GM18867 (cell line): ENCODE data around the gene KIAA1671.

ENCODE experiments used
- ATAC-seq: cut with Tn5 transposase; IDR thresholded peaks from one replicate; pipeline ENCODE4 v1.9.1; 2021; ENCODE audit warnings: mild to moderate bottlenecking, moderate library complexity; ENCODE audit not compliant: unreplicated experiment

The KIAA1671 gene

GRCh38 chr22:24950272-24950902 is 2.1 kb upstream of the KIAA1671 start:
- no peak for ATAC-seq

- no peak for ATAC-seq
Observed at GRCh38 chr22:24952837-24953383, 394 bp downstream of the KIAA1671 start.

DNA sequence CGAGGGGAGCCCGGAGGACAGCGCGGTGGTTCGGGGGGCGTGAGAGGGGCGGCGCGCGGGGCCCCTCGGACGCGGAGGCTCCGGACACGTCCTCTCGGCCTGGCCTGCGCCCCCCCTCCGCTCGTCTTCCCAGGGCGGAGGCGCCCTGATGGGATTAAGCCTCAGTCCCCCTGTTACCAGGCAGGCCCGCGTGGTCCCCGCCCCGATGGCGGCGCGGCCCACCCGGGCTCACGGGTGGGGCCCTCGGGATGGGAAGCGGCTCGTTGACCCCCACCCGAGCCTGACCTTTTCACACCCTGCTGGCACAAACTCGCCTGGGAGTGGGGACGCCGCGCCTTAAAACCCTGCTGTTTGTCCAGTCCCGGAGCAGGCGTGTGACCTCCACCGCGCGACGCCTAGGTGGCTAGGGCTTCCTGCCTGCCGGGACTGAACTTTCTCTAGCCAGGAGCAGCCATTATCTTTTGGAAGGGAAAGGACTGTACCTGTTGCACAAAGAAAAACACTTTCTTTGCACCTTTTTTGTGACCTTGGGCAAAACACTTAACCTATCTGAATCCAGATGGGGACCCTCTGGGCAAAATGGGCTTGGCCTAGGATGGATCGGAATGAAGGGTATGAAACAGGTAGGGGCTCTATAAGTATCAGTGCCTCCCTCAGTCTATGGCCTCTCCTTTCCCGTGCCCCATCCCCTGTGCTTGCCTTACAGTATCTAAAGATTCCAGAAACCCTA is 1.0 kb downstream of the KIAA1671 start:
- ATAC-seq, result no peak

- ATAC-seq, result no peak
Observed at GRCh38 chr22:24954114-24954463, 1.6 kb downstream of the KIAA1671 start.

DNA sequence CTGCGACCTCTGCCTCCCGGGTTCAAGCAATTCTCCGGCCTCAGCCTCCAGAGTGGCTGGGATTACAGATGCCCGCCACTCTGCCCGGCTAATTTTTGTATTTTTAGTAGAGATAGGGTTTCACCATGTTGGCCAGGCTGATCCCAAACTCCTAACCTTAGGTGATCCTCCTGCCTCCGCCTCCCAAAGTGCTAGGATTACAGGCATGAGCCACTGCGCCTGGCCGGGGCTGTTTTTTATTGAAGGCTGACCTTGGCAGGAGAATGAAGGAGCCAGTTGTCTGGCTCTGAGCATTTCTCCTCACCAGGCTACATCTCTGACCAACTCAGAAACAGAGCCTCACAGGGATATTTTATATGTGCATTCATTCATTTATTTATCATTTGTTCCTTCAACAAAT is 2.3 kb downstream of the KIAA1671 start:
- no peak for ATAC-seq

GRCh38 chr22:24957043-24957442 is 4.5 kb downstream of the KIAA1671 start:
- no peak for ATAC-seq

GRCh38 chr22:24961217-24961844 is 8.8 kb downstream of the KIAA1671 start:
- no peak for ATAC-seq

DNA sequence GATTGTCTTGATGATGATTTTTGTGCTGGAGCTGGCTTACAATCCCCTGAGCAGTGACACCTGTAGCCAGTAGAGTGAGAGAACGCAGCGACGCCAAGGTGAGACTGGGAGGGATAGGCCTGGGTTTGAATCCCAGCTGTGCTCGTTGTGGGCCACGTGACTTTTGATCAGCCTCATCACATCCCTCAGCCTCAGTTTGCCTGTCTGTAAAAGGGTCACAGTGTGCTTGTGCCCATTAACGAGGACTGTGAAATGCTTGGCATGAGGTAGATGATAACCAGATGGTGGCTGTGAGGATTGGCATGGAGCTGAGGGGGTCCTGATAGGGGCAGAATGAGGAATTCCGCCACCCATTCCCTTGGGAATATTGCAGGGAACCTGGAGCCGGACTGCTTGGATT is 9.6 kb downstream of the KIAA1671 start:
- no peak for ATAC-seq

GRCh38 chr22:24962835-24963234 is 10.3 kb downstream of the KIAA1671 start:
- ATAC-seq, result no peak

DNA sequence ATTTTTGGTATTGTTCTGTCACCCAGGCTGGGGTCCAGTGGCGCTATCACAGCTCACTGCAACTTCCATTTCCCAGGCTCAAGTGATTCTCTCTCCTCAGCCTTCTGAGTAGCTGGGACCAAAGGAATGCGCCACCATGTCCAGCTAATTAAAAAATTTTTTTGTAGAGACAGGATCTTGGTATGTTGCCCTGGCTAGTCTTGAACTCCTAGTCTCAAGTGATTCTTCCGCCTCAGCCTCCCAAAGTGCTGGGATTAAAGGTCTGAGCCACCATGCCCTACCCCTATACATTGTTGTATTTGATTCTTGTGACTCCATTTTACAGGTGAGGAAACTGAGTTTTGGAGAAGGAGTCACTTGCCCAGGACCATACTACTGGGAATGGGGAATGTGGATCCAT is 11.9 kb downstream of the KIAA1671 start:
- ATAC-seq, result no peak

DNA sequence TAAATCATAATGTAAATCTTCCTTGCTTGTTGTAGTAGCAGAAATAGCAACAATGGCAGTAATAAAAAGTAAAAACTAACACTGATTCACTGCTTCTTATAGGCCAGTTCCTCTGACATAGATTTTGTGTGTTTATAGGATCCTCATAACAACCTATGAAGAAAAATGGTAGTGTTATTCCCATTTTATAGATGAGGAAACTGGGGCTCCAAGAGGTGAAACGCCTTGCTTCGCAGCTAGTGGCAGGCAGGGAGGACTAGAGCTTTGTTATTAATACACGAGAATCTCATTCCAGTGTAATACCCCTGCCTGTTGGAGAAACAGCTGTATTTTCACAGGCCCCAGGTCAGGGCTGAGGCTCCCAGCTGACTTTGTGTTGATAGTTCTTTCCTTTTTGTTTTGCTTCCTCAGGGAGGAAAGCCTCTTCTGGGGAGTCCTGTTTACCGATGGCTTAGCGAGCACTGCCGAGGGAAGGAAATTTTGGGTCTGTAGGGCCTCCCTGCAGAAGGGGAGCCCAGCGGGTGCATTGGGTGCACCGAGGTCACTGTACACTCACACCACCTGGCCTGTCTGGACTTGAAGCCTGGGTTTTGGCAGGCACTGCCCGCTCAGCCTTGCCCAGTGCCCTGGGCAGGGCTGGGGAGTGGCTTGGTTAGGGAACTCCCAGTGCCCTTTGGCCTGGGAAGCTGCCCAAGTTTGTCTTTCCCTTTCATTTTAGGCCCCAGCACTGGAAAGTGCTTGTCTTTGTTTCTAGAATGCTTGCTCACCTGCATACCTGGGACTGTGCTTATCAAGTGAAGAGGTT is 13.5 kb downstream of the KIAA1671 start:
- ATAC-seq, result no peak

DNA sequence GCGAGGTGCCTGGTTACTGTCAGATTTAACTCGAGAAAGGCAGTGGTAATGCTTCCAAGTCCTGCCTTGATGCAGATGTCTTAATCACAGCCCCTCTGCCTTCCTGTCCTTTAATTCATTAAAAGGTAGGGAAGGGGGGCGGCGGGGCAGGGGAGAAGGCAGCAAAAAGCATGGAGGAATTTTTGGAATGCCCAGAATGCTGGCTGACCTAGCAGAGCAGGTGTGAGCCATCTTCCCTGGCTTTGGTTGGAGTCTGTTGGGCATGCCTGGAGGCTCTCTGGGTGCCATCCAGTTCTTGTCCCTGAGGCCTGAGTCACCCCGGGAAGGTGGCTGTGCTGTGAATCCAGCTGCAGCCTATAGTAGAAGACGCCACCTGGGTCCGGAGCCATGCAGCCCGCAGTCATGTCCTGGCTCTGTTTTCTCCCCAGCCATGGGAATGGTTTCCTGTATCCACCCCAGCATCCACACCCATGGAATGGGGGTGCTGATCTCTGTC is 15.6 kb downstream of the KIAA1671 start:
- ATAC-seq, result no peak

GRCh38 chr22:24969560-24970301 is 17.2 kb downstream of the KIAA1671 start:
- ATAC-seq, result no peak

GRCh38 chr22:24972369-24972768 is 19.9 kb downstream of the KIAA1671 start:
- ATAC-seq, result no peak

- no peak for ATAC-seq
Observed at GRCh38 chr22:24973872-24974271, 21.4 kb downstream of the KIAA1671 start.

DNA sequence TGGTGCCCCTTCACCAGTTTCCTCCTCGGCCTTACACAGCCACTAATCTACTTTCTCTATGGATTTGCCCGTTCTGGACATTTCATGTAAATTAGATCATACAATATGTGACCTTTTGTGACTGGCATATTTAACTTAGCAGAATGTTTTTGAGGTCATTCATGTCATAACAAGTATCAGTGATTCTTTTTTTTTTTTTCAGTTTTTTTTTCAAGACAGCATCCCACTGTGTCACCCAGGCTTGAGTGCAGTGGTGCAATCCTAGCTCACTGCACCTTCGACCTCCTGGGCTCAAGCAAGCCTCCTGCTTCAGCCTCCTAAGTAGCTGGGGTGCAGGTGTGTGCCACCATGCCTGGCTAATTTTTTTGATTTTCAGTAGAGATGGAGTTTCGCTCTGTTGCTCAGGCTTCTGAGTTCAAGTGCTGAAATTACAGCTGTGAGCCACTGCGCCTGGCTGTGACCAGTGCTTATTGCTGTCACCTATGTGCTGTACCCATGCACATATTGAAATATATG is 22.7 kb downstream of the KIAA1671 start:
- no peak for ATAC-seq

DNA sequence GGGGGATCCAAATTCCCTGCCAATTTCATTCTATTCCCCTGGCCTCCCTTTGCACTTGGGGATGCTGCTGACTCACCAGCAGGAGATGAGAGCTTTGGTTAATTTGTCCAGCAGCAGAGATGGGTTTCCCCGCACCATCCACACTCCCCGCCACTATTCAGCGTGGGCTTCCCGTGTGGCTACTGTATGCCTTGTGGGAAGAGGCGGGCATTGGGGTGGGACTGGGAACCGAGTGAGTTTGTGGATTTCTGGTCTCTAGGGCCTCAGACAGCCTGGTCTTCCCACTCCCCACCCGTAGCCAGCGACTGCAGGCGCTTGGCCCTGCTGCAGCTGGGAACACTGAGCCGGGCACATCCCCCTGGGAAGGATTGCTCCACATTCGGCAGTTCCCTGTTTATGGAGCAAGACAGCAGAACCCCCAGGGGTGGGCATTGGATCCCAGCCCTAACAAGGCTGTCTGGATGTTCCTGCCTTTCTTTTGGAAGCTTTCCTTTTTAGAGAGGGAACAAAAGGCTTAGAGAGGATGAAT is 23.4 kb downstream of the KIAA1671 start:
- no peak for ATAC-seq

- ATAC-seq, result no peak
Observed at GRCh38 chr22:24976442-24977218, 24.1 kb downstream of the KIAA1671 start.
